ENCODE results near the gene EEF2K.

EEF2K gene

DNA sequence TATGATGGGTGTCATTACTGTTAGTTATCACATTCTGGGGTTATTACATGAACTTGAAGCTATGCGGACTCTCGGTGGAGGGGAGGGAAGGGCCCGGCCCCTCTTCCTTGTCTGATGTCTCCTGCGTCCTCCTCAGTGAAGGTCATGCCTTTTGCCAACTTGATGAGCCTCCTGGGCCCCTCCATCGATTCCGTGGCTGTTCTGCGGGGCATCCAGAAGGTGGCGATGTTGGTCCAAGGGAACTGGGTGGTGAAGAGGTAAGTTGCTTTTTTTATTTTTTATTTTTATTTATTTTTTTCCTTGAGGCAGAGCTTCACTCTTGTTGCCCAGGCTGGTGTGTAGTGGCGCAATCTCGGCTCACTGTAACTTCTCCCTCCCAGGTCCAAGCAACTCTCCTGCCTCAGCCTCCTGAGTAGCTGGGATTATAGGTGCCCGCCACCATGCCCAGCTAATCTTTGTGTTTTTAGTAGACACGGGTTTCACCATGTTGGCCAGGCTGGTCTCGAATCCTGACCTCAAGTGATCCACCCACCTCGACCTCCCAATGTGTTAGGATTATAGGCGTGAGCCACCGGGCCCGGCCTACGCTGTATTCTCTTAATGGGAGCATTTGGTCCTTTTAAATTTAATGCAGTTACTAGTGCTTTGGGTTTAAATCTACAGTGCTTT is 112.7 kb downstream of the EEF2K start:
- DNase-seq (ENCODE audit: low read depth) = no peak

- DNase-seq (ENCODE audit: low read depth) = no peak
Measured at GRCh38 chr16:22320572-22321339, 114.7 kb downstream of the EEF2K start.

GRCh38 chr16:22321340-22322001 is 115.4 kb downstream of the EEF2K start:
- DNase-seq (ENCODE audit: low read depth) = no peak

GRCh38 chr16:22322021-22322471 is 116.0 kb downstream of the EEF2K start:
- no peak for DNase-seq (ENCODE audit: low read depth)

GRCh38 chr16:22322741-22323140 is 116.7 kb downstream of the EEF2K start:
- DNase-seq (ENCODE audit: low read depth) = no peak

DNA sequence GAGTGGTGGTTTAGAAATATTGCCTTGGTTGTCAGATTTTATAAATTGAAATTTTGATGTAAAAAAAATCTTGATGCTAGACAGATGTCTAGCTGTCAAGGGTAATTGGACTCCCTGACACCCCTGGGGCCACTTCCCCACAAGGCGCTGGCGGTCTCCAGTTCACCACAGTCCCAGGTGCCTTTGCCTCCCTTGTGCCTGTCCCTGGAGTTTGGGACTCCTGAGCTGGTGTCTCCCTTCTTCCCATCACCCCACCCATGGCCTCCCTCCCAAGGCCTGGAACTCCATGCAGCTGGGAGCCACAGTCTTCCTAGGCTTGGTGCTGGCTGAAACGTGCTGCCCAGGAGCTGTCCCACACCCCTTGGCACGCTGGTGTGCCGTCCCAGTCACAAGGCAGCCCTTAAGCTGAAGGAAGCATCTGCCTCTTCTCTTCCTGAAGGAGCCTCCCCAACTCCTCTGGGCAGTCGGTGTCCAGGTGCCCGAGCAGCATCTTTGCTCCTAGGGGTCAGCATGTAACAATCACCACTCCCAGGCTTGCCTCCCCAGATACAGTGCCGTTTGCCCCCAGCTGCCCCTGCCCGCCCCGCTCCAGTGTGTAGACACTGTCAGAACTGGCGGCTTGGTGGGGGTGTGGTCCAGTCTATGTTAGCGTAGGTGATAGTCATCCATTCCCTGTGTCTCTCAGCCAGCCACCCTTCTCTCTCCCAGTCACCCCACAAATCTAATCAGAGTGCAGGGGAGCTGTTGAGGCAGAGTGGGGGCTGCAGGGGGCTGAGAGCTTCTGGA is 117.3 kb downstream of the EEF2K start:
- DNase-seq (ENCODE audit: low read depth) = no peak

DNA sequence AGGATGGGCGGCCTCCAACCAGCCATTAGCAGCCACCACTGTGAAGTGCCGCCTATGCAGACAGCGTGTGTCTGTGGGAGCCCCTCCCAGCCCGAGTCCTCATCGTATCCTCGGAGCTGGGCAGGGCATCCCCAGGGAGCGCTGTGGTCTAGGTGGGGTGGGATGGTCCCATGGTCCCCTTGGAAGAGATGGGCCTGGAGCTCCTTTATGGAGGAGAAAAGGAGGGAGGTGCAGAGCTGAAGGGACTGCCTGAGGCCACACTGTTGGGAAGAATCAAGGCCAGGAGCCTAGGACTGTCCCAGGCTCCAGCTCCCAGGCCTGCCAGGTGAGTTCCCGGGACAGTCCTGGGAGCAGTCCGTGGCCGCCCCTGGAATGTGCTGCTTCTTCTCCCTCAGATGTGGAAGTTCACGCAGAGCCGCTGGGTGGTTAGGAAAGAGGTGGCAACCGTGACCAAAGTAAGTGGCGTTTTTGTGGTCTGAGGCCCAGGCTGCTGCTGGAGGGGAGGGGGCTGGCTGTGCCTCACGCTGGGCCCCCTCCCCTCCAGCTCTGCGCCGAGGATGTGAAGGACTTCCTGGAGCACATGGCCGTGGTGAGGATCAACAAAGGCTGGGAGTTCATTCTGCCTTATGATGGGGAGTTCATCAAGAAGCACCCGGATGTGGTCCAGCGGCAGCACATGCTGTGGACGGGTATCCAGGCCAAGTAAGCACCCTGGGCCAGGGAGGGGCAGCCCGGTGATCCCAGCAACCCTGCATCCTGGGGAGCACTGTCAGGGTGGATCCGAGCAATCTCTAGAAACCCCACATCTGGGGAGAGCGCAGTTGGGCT is 118.1 kb downstream of the EEF2K start:
- DNase-seq (ENCODE audit: low read depth) = no peak

- DNase-seq (ENCODE audit: low read depth) = no peak
Measured at GRCh38 chr16:22324787-22325597, 118.9 kb downstream of the EEF2K start.

GRCh38 chr16:22325598-22326368 is 119.7 kb downstream of the EEF2K start:
- DNase-seq (ENCODE audit: low read depth) = no peak

- DNase-seq (ENCODE audit: low read depth) = no peak
Measured at GRCh38 chr16:22326369-22326652, 120.2 kb downstream of the EEF2K start.

DNA sequence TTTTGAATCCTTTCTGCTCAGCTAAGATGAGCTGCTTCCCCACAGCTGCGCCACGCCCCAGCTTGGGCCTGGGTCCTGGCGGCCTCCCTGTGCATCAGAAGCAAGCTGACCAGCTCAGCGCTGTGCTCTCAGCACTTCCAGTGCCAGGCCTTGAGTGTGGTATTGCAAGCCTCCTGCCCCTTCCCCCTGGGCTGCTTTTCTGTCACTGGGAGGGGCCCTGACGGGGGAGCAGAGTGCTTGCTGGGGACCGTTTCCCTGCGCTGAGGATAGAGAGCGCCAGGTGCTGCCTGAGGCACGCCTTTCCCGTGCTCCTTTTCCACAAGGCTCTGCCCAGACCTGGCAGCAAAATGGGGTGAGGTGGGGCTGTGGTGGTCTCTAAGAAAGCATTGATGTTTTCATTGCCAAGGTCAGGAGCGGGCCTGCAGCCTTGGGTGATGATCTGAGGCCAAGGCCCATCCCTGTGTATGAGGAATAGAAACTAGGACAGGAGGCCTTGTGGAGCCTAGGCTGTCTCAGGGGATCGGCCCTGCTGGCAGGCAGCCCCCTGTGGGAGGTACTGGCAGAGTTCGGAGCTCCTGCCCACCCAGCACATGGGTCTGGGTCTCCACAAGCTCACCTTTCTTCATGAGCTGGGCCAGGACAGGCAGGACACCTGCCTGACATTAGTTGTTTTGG is 120.8 kb downstream of the EEF2K start:
- DNase-seq (ENCODE audit: low read depth) = no peak

DNA sequence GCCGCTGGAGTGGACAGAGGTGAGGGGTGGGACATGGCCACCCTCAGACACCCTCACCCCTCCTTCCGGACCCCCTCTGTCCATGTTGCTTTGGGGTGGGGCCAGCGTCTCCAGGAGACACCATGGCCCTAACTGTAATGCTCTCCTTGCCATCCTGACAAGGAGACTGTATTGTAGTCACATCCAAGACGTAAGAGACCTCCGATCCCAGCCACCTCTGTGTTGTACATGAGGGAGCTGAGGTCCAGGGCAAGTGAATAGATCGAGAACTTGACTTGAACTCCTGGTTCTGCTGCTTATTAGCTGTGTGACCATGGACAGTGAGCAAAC is 121.3 kb downstream of the EEF2K start:
- DNase-seq (ENCODE audit: low read depth) = no peak

- DNase-seq (ENCODE audit: low read depth) = no peak
Measured at GRCh38 chr16:22328081-22328725, 122.1 kb downstream of the EEF2K start.

- no peak for DNase-seq (ENCODE audit: low read depth)
Measured at GRCh38 chr16:22329199-22329695, 123.2 kb downstream of the EEF2K start.

- DNase-seq (ENCODE audit: low read depth) = no peak
Measured at GRCh38 chr16:22330326-22330725, 124.2 kb downstream of the EEF2K start.

GRCh38 chr16:22333457-22333994 is 127.4 kb downstream of the EEF2K start:
- DNase-seq (ENCODE audit: low read depth) = no peak

DNA sequence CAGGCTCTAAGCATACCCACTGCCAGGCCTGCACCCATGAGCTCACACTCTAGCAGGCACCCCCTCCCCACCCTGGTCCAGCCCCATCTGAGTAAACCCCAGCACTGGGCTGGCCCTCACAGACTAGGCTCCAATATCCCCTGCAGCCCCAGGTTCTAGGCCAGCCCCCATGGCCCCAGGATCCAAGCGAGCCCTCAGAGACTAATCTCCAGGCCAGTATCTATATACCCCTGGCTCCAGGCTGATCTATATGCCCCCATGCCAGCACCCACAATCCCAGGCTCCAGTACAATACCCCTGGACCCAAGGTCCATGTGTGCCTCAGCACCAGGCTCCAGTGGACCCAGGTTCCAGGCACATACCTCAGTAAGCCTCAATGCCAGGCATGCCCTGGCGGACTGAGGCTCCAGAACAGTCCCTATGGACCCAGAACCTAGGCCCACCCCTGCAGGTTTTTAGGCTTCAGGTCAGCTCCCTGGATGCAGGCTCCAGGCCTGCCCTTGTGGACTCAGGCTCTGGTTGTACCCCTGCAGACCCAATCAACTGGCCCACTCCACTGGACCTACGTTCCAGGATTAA is 129.7 kb downstream of the EEF2K start:
- DNase-seq (ENCODE audit: low read depth) = no peak

DNA sequence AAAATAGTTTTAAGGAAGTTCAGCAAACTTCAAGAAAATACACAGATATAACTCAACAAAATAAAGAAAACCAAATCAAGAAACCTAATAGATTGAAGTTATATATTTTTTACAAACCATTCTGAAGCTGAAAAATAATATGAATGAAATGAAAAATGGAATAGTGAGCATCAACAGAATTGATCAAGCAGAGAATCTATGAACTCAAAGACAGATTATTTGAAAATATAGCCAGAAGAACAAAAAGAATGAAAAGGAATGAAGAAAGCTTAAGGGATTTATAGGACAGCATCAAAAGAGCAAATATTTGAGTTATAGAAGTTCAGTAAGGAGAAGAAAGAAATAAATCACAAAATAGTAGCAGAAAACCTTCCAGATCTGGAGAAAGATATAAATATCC is 130.5 kb downstream of the EEF2K start:
- no peak for DNase-seq (ENCODE audit: low read depth)
